Muscle layer of duodenum (tissue), 2 donors: Measurements from ENCODE around the gene AMOTL2.
A peak's percentile ranks its signal among the peaks of the same experiment; 100 is the strongest.

Experiments
- H3K27ac ChIP-seq: one replicate; pipeline ENCODE4 v1.7.0; 2013; ENCODE audit warnings: mild to moderate bottlenecking, low read length
- H3K27me3 ChIP-seq: one replicate; pipeline ENCODE4 v1.7.0; 2013; ENCODE audit warnings: low read depth, mild to moderate bottlenecking, control low read depth, low read length
- H3K36me3 ChIP-seq, 2 donors: one replicate each; pipeline ENCODE4 v1.7.0; 2013; ENCODE audit warnings: low read length in 2 of 2, control low read depth in 1 of 2, mild to moderate bottlenecking in 1 of 2; ENCODE audit not compliant: insufficient read depth in 2 of 2, control insufficient read depth in 1 of 2
- H3K4me1 ChIP-seq, 2 donors: one replicate each; pipeline ENCODE4 v1.7.0; 2013; ENCODE audit warnings: low read length in 2 of 2, mild to moderate bottlenecking in 2 of 2, control low read depth in 1 of 2, moderate library complexity in 1 of 2; ENCODE audit not compliant: insufficient read depth in 2 of 2, control insufficient read depth in 1 of 2
- H3K4me3 ChIP-seq, 2 donors: one replicate each; pipeline ENCODE4 v1.7.0; 2013; ENCODE audit warnings: low read length in 2 of 2, low read depth in 1 of 2, mild to moderate bottlenecking in 1 of 2
- H3K9me3 ChIP-seq, 2 donors: one replicate each; pipeline ENCODE4 v1.7.0; 2013; ENCODE audit warnings: low read length in 2 of 2, control low read depth in 1 of 2, mild to moderate bottlenecking in 1 of 2; ENCODE audit not compliant: control insufficient read depth in 1 of 2
- donor health status: healthy.

The AMOTL2 gene

GRCh38 chr3:134374105-134374790 is at the start of gene AMOTL2:
TSS of gene AMOTL2 (minus strand) at chr3:134374447. CDS start at chr3:134371433, 3,014 bp downstream.
- peak within 1 kb of the TSS; percentile 94 for H3K27ac ChIP-seq
- no peaks in the 10 kb centered on the region for H3K27me3 ChIP-seq
- no peaks in the 10 kb centered on the region for H3K9me3 ChIP-seq
- peaks cover 9 to 21% of the 10 kb centered on the region in 2 donors for H3K36me3 ChIP-seq
- H3K4me3 ChIP-seq, result peak within 1 kb of the TSS; percentile 75 to 81
- peaks cover 22 to 49% of the 10 kb centered on the region in 2 donors for H3K4me1 ChIP-seq

- Histone ChIP-seq H3K9me3 (no peaks in the 10 kb centered on the region), H3K36me3 (no peaks in the 10 kb centered on the region), H3K4me1 (no peaks in the 10 kb centered on the region), H3K27ac (no peak overlapping the region), H3K4me3 (no peak overlapping the region), H3K27me3 (no peaks in the 10 kb centered on the region)
These were observed 48.9 kb upstream of the AMOTL2 start for GRCh38 chr3:134423153-134423552.

GRCh38 chr3:134419960-134420321 is 45.7 kb upstream of the AMOTL2 start:
- Histone ChIP-seq H3K4me3 (no peak overlapping the region), H3K36me3 (no peaks in the 10 kb centered on the region), H3K4me1 (no peaks in the 10 kb centered on the region), H3K9me3 (no peaks in the 10 kb centered on the region), H3K27ac (no peak overlapping the region), H3K27me3 (no peaks in the 10 kb centered on the region)

- Histone ChIP-seq H3K9me3 (no peaks in the 10 kb centered on the region), H3K27ac (no peak overlapping the region), H3K36me3 (no peaks in the 10 kb centered on the region), H3K4me3 (no peak overlapping the region), H3K4me1 (no peaks in the 10 kb centered on the region), H3K27me3 (no peaks in the 10 kb centered on the region)
These were observed 45.1 kb upstream of the AMOTL2 start for GRCh38 chr3:134419214-134419959.

- Histone ChIP-seq H3K36me3 (no peaks in the 10 kb centered on the region), H3K9me3 (no peaks in the 10 kb centered on the region), H3K4me3 (no peak overlapping the region), H3K27me3 (peaks cover 5% of the 10 kb centered on the region), H3K27ac (no peak overlapping the region), H3K4me1 (peaks cover 0 to 5% of the 10 kb centered on the region in 2 donors)
These were observed 34.8 kb upstream of the AMOTL2 start for GRCh38 chr3:134409041-134409440.

GRCh38 chr3:134407239-134407625 is 33.0 kb upstream of the AMOTL2 start:
- H3K27me3 ChIP-seq, result peaks cover 5% of the 10 kb centered on the region
- H3K4me3 ChIP-seq, result peak overlapping the region in 1 of 2 donors; percentile 63
- H3K9me3 ChIP-seq, result no peaks in the 10 kb centered on the region
- H3K27ac ChIP-seq, result no peak overlapping the region
- no peaks in the 10 kb centered on the region for H3K36me3 ChIP-seq
- H3K4me1 ChIP-seq, result peaks cover 0 to 5% of the 10 kb centered on the region in 2 donors

GRCh38 chr3:134406331-134407238 is 32.3 kb upstream of the AMOTL2 start:
- Histone ChIP-seq H3K9me3 (no peaks in the 10 kb centered on the region), H3K4me3 (peak overlapping the region; percentile 26 to 63), H3K27ac (no peak overlapping the region), H3K4me1 (peaks cover 0 to 5% of the 10 kb centered on the region in 2 donors), H3K27me3 (peaks cover 5% of the 10 kb centered on the region), H3K36me3 (no peaks in the 10 kb centered on the region)

GRCh38 chr3:134404366-134404885 is 30.2 kb upstream of the AMOTL2 start:
- H3K4me1 ChIP-seq, result peaks cover 0 to 5% of the 10 kb centered on the region in 2 donors
- H3K27ac ChIP-seq, result no peak overlapping the region
- no peaks in the 10 kb centered on the region for H3K9me3 ChIP-seq
- no peaks in the 10 kb centered on the region for H3K36me3 ChIP-seq
- peaks cover 5% of the 10 kb centered on the region for H3K27me3 ChIP-seq
- no peak overlapping the region for H3K4me3 ChIP-seq

- no peaks in the 10 kb centered on the region for H3K27me3 ChIP-seq
- H3K4me3 ChIP-seq, result no peak overlapping the region
- no peak overlapping the region for H3K27ac ChIP-seq
- no peaks in the 10 kb centered on the region for H3K36me3 ChIP-seq
- no peaks in the 10 kb centered on the region for H3K9me3 ChIP-seq
- peaks cover 0 to 12% of the 10 kb centered on the region in 2 donors for H3K4me1 ChIP-seq
These were observed 23.5 kb upstream of the AMOTL2 start for GRCh38 chr3:134397755-134398154.

- Histone ChIP-seq H3K4me1 (peaks cover 0 to 20% of the 10 kb centered on the region in 2 donors), H3K27me3 (no peaks in the 10 kb centered on the region), H3K27ac (no peak overlapping the region), H3K4me3 (no peak overlapping the region), H3K9me3 (no peaks in the 10 kb centered on the region), H3K36me3 (no peaks in the 10 kb centered on the region)
These were observed 20.9 kb upstream of the AMOTL2 start for GRCh38 chr3:134395103-134395502.

GRCh38 chr3:134394380-134394779 is 20.1 kb upstream of the AMOTL2 start:
- H3K36me3 ChIP-seq, result no peaks in the 10 kb centered on the region
- peaks cover 0 to 20% of the 10 kb centered on the region in 2 donors for H3K4me1 ChIP-seq
- H3K27me3 ChIP-seq, result no peaks in the 10 kb centered on the region
- H3K4me3 ChIP-seq, result no peak overlapping the region
- H3K27ac ChIP-seq, result no peak overlapping the region
- no peaks in the 10 kb centered on the region for H3K9me3 ChIP-seq
